Choroid plexus epithelial cell (primary cell): Measurements from ENCODE around the gene CDKL1.
A peak's percentile ranks its signal among the peaks of the same experiment; 100 is the strongest.

Experiments used
- DNase-seq: peaks from one replicate; pipeline ENCODE4 v3.0.0-alpha.2; 2010; ENCODE audit warnings: low read depth
- H3K4me3 ChIP-seq: 2 replicates; pipeline ENCODE4 v1.5.1; 2011; ENCODE audit warnings: low read depth, mild to moderate bottlenecking, control low read depth, low read length, moderate library complexity
- TF ChIP-seq, protein P1 (sequence below): conservative IDR thresholded peaks from 2 replicates; pipeline ENCODE4 v1.5.1; 2011; ENCODE audit warnings: low read depth, mild to moderate bottlenecking, control low read depth, inconsistent platforms, low read length, moderate library complexity

CDKL1 gene

DNA sequence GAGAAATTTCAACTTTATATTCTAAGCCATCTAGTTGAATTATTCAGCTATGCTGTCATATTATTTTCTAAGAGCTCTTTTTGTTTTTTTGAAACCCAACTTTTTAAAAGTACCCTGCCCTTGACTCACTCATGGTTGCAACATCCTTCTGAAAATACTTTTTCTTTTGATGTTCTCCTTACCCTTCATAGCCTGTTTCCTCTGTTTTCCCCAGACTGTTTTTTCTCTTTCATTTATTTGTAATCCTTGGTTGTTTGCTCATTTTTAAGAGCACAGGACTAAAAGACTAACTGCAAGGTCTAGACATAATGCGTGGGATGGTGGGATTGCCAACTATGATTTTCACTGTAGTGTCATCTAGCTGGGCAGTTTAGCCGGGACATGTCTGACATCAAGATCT lies 21.2 kb upstream of the CDKL1 start:
- H3K4me3 ChIP-seq = no peak overlapping the region
- TF ChIP-seq, protein P1, sequence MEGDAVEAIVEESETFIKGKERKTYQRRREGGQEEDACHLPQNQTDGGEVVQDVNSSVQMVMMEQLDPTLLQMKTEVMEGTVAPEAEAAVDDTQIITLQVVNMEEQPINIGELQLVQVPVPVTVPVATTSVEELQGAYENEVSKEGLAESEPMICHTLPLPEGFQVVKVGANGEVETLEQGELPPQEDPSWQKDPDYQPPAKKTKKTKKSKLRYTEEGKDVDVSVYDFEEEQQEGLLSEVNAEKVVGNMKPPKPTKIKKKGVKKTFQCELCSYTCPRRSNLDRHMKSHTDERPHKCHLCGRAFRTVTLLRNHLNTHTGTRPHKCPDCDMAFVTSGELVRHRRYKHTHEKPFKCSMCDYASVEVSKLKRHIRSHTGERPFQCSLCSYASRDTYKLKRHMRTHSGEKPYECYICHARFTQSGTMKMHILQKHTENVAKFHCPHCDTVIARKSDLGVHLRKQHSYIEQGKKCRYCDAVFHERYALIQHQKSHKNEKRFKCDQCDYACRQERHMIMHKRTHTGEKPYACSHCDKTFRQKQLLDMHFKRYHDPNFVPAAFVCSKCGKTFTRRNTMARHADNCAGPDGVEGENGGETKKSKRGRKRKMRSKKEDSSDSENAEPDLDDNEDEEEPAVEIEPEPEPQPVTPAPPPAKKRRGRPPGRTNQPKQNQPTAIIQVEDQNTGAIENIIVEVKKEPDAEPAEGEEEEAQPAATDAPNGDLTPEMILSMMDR = no peak
- peak; percentile 68 for DNase-seq

DNA sequence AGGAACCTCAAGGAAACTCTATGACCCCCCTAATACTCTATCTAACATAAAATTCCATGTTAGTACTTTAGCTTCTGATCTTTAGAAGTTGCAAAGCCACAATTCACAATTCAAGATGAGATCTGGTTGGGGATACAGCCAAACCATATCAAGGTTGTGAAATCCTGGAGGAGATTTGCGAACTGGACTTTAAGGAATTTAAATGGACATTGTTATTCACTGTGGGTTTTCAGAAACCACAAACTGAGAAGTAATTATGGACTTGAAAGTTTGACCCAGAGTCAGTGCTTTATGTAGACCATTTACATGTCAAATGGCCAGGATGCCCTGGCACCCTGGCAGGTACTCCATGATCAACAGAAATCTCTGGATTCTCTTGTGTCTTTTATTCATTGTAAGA lies 14.2 kb upstream of the CDKL1 start:
- peak; percentile 85 for DNase-seq
- no peak overlapping the region for H3K4me3 ChIP-seq
- TF ChIP-seq, protein P1 = no peak

DNA sequence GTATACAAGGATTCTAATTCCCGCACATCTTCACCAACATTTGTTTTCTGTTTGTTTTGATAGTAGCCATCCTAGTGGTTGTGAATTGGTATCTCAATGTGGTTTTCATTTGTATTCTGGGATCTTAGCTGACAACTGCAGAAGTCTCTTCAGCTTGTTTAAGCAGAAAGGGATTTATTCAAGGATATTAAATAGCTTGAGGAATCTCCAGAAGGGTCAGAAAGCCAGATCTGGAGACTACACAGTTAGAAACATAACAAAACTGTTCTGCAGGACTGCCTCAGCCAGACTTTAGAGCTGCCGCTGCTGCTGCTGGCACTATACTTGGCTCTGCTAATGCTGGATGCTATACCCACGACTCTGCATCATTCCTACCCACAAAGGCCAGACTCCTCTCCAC lies 13.4 kb upstream of the CDKL1 start:
- no peak for DNase-seq
- no peak overlapping the region for H3K4me3 ChIP-seq
- TF ChIP-seq, protein P1 = no peak

DNA sequence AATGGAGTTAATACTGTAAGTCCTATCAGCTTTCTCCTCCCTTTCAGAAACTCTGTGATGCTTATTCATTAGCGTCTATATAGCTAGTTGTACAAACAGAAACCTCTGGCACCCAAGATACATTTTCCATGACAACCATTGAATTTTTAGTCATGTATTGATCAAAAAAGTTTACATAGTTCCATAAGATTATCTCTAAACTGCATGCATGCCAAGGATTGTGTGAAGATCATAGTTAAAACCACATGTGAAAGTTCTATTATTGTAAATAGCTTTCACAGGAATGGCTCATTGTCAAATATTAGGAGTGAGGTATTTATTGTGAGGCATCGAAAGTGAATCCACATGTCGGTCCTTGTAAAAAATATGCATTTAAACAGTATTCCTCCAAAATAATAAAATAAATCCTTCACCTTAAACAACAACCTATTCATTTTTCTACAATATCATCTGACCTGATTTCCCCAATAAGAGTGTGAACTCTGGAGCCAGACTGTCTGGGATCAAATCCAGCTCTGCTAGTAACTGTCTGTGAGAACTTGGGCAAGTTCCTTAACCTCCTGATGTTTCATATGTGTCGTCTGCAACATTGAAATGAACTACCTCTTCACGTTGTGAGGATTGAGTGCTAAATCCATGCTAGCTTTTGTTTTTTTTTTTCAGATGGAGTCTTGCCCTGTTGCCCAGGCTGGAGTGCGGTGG lies 10.6 kb upstream of the CDKL1 start:
- DNase-seq = peak; percentile 67
- H3K4me3 ChIP-seq = no peak overlapping the region
- TF ChIP-seq, protein P1 = no peak

DNA sequence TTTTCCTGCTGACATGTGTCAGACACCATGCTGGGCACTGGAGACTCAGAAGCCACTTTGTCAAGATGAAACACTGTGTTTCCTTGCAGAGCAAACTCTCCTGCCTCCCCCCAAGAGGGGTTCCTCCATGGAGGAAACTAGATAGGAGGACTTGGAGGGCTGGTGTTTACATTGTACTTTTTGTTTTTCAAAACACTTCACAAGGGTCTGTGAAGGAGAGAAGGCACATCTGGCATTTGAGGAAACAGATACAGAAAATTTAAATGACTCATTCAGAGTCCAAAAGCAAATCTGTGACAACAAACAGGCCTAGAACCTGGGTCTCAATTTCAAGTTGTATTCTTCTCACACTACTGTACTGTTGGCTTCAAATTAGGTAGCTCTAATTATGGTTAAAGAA lies 6.7 kb upstream of the CDKL1 start:
- TF ChIP-seq, protein P1 = no peak
- no peak overlapping the region for H3K4me3 ChIP-seq
- DNase-seq = peak; percentile 52

DNA sequence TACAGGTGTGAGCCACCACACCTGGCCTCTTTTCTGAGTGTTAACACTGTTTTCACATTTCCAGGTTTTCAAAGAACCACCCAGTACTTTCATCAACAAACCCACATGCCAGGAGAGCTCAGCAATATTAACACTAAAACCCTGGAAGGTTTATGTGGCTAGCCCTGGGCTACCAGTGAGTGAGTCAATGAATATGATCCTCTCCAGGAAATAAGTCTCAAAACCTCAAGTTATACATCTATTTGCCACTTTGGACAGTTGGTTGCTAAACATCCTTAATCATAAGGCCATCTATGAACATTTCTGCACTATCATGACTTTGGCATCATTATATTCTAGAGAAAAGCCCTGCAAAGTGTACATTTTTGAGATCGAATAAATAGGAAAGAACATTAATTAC lies 6.3 kb upstream of the CDKL1 start:
- DNase-seq = no peak
- TF ChIP-seq, protein P1 = no peak
- H3K4me3 ChIP-seq = no peak overlapping the region

DNA sequence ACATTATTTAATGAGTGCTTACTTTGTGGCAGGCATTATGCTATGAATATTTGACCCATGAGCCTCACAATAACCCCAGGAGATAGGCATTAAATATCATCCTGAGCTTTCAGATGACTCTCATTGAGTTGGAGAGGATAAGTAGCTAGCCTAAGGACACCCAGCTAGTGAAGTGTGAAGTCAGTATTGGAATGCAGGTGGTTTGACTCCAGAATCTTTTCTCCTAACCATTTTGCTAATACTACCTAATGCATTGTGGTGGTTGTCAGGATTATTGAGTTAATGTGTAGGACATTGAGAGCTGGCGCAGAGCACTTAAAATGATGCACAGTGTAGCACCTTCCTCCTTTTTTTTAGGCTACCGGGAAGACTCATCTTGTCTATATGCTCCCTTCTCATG lies 3.8 kb upstream of the CDKL1 start:
- TF ChIP-seq, protein P1 = no peak
- DNase-seq = no peak
- no peak overlapping the region for H3K4me3 ChIP-seq
